Glutamatergic neuron (in vitro differentiated cells): ENCODE results near the gene METTL21A. TPM values are rescaled to one million over a fixed set of nuclear protein-coding genes. Genes with fewer than 3 reads are reported as not detected.

Source experiments
- DNase-seq: peaks from one replicate; pipeline ENCODE4 v3.0.0; 2022
- H3K27ac Mint-ChIP-seq: one replicate; pipeline ENCODE4 v1.8.0; 2020; ENCODE audit warnings: mild to moderate bottlenecking, mixed read lengths, inconsistent platforms; ENCODE audit not compliant: unreplicated experiment
- H3K27me3 Mint-ChIP-seq: one replicate; pipeline ENCODE4 v1.8.0; 2020; ENCODE audit warnings: mild to moderate bottlenecking, moderate library complexity, mixed read lengths, inconsistent platforms; ENCODE audit not compliant: unreplicated experiment
- H3K36me3 Mint-ChIP-seq: one replicate; pipeline ENCODE4 v1.8.0; 2020; ENCODE audit warnings: mild to moderate bottlenecking, mixed read lengths, inconsistent platforms; ENCODE audit not compliant: unreplicated experiment
- H3K4me1 Mint-ChIP-seq: one replicate; pipeline ENCODE4 v1.8.0; 2020; ENCODE audit warnings: mild to moderate bottlenecking, low read depth, mixed read lengths, inconsistent platforms; ENCODE audit not compliant: unreplicated experiment
- H3K4me3 Mint-ChIP-seq: one replicate; pipeline ENCODE4 v1.8.0; 2020; ENCODE audit warnings: mild to moderate bottlenecking, mixed read lengths, inconsistent platforms; ENCODE audit not compliant: unreplicated experiment
- H3K9me3 Mint-ChIP-seq: one replicate; pipeline ENCODE4 v1.8.0; 2020; ENCODE audit warnings: mild to moderate bottlenecking, moderate library complexity, mixed read lengths, inconsistent platforms; ENCODE audit not compliant: unreplicated experiment
- CTCF ChIP-seq: fragments of 200-600 bp; sonication (generic); IDR thresholded peaks from one replicate; pipeline ENCODE4 v1.5.0; 2021; ENCODE audit not compliant: partially characterized antibody, unreplicated experiment
- total RNA-seq: library from RNA; stranded (reverse); fragmentation: NEBNext Ultra II Directional; extraction: Animal tissue kit (Norgen Biotek cat#: 25700); gene quantifications from one replicate; pipeline ENCODE4 v1.2.1, GENCODE V29; 2021; ENCODE audit not compliant: unreplicated experiment

Gene METTL21A
- total RNA-seq, 1 donor from 2014 or later, result 19.3 TPM

DNA sequence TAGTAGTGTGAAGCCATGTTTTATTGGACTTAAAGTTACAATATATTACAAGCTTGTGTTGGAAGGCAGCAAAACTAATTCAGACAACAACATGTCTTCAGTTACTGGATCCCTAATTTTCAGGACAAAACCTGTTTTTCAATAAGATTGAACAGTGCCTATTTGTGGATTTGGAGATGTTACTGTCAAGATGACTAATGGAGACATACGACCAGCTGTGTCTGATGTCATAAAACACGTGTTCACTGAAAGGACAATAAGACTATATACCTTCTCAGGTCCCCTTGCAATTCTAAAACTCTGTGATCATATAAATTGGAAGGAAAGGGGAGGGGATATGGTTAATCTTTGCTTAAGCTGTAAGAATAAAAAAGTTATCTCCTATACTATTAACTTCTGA, 21.7 kb downstream of the METTL21A start:
- H3K27ac Mint-ChIP-seq, result peak overlapping the region; percentile 93
- H3K4me3 Mint-ChIP-seq, result peak overlapping the region; percentile 66
- H3K36me3 Mint-ChIP-seq, result no peaks in the 10 kb centered on the region
- peaks cover 10% of the 10 kb centered on the region for H3K9me3 Mint-ChIP-seq
- peaks cover 2% of the 10 kb centered on the region for H3K27me3 Mint-ChIP-seq
- no peak for DNase-seq
- peaks cover 44% of the 10 kb centered on the region for H3K4me1 Mint-ChIP-seq
- no peak for TF ChIP-seq CTCF

- Mint-ChIP-seq H3K36me3 (no peaks in the 10 kb centered on the region), H3K9me3 (peaks cover 8% of the 10 kb centered on the region), H3K4me1 (peaks cover 44% of the 10 kb centered on the region), H3K27ac (peak overlapping the region; percentile 90), H3K4me3 (peak overlapping the region; percentile 66), H3K27me3 (peaks cover 2% of the 10 kb centered on the region)
- DNase-seq, result no peak
- no peak for TF ChIP-seq CTCF
Measured at GRCh38 chr2:207601774-207602173, 23.4 kb downstream of the METTL21A start.

GRCh38 chr2:207600231-207600630, 25.0 kb downstream of the METTL21A start:
- peak overlapping the region; percentile 73 for H3K27ac Mint-ChIP-seq
- DNase-seq, result no peak
- TF ChIP-seq CTCF, result no peak
- peaks cover 2% of the 10 kb centered on the region for H3K27me3 Mint-ChIP-seq
- H3K4me1 Mint-ChIP-seq, result peaks cover 44% of the 10 kb centered on the region
- H3K9me3 Mint-ChIP-seq, result peaks cover 8% of the 10 kb centered on the region
- H3K36me3 Mint-ChIP-seq, result no peaks in the 10 kb centered on the region
- H3K4me3 Mint-ChIP-seq, result no peak overlapping the region

- peaks cover 4% of the 10 kb centered on the region for H3K9me3 Mint-ChIP-seq
- no peak overlapping the region for H3K4me3 Mint-ChIP-seq
- peak overlapping the region; percentile 53 for H3K27ac Mint-ChIP-seq
- no peak for DNase-seq
- no peak for TF ChIP-seq CTCF
- peaks cover 40% of the 10 kb centered on the region for H3K4me1 Mint-ChIP-seq
- H3K36me3 Mint-ChIP-seq, result peaks cover 1% of the 10 kb centered on the region
- H3K27me3 Mint-ChIP-seq, result peaks cover 2% of the 10 kb centered on the region
Measured at GRCh38 chr2:207599636-207600035, 25.6 kb downstream of the METTL21A start.

GRCh38 chr2:207594731-207595130, 30.5 kb downstream of the METTL21A start:
- Mint-ChIP-seq H3K27ac (no peak overlapping the region), H3K36me3 (peaks cover 19% of the 10 kb centered on the region), H3K27me3 (peaks cover 2% of the 10 kb centered on the region), H3K9me3 (peaks cover 3% of the 10 kb centered on the region), H3K4me3 (no peak overlapping the region), H3K4me1 (peaks cover 4% of the 10 kb centered on the region)
- DNase-seq, result no peak
- no peak for TF ChIP-seq CTCF
